Activated CD4-positive, alpha-beta T cell treated with anti-CD3 and anti-CD28 coated beads, Interleukin-2, amount 50 U/mL, for 24 hours (primary cell): Measurements from ENCODE around the gene IL11.

Source experiments
- DNase-seq, 2 donors: peaks; one replicate each; pipeline ENCODE4 v3.0.0-alpha.2; 2020; ENCODE audit warnings: low read depth in 1 of 2, low spot score in 1 of 2

IL11 gene

GRCh38 chr19:55391702-55392615 is 21.7 kb upstream of the IL11 start:
- DNase-seq = no peak

GRCh38 chr19:55391191-55391670 is 21.0 kb upstream of the IL11 start:
- no peak for DNase-seq

- DNase-seq = no peak
Measured at GRCh38 chr19:55390461-55390880, 20.2 kb upstream of the IL11 start.

- no peak for DNase-seq
Measured at GRCh38 chr19:55389386-55390317, 19.4 kb upstream of the IL11 start.

- DNase-seq = no peak
Measured at GRCh38 chr19:55387736-55388497, 17.7 kb upstream of the IL11 start.

- no peak for DNase-seq
Measured at GRCh38 chr19:55386493-55386971, 16.3 kb upstream of the IL11 start.

GRCh38 chr19:55385724-55386492 is 15.6 kb upstream of the IL11 start, which contains the start of gene RPL28:
RPL28 (plus strand) TSS chr19:55385932; CDS start chr19:55386358, 426 bp downstream.
- DNase-seq = peak; percentile 95 to 99

- DNase-seq = peak; percentile 82 to 94
Measured at GRCh38 chr19:55384920-55385723, 14.9 kb upstream of the IL11 start.

GRCh38 chr19:55384131-55384919 is 14.1 kb upstream of the IL11 start, which contains the start of gene TMEM238:
TMEM238 (minus strand) TSS chr19:55384292; CDS start chr19:55384259, 33 bp downstream.
- no peak for DNase-seq

- DNase-seq = no peak
Measured at GRCh38 chr19:55383279-55384130, 13.2 kb upstream of the IL11 start.

GRCh38 chr19:55382522-55383054 is 12.3 kb upstream of the IL11 start:
- no peak for DNase-seq

- no peak for DNase-seq
Measured at GRCh38 chr19:55382013-55382412, 11.8 kb upstream of the IL11 start.

GRCh38 chr19:55379174-55379573 is 8.9 kb upstream of the IL11 start:
- no peak for DNase-seq

- no peak for DNase-seq
Measured at GRCh38 chr19:55377356-55378131, 7.3 kb upstream of the IL11 start.

- DNase-seq = no peak
Measured at GRCh38 chr19:55376241-55376933, 6.1 kb upstream of the IL11 start, which contains the start of gene TMEM190. TMEM190 (plus strand) TSS chr19:55376826; CDS start chr19:55376854, 28 bp downstream.
